Activated naive CD4-positive, alpha-beta T cell treated with anti-CD3 and anti-CD28 coated beads for 36 hours (primary cell): Measurements from ENCODE around the gene HCCS. TPM values are rescaled to one million over a fixed set of nuclear protein-coding genes. Genes with fewer than 3 reads are reported as not detected.
A peak's percentile ranks its signal among the peaks of the same experiment; 100 is the strongest.

Source experiments
- CTCF ChIA-PET: fragments of 350-600 bp; sonication (Branson Sonifier 250); formaldehyde crosslinking; loops from one replicate; lab custom pipeline; 2021; ENCODE audit warnings: antibody characterized with exemption; lab: Charles Lee
- DNase-seq: peaks from one replicate; pipeline ENCODE4 v3.0.0-alpha.2; 2020
- H3K27ac Mint-ChIP-seq: one replicate; pipeline ENCODE4 v1.8.0; 2021; ENCODE audit warnings: mild to moderate bottlenecking, mixed read lengths
- H3K27me3 Mint-ChIP-seq: one replicate; pipeline ENCODE4 v1.8.0; 2021; ENCODE audit warnings: low read depth, mixed read lengths
- H3K36me3 Mint-ChIP-seq: one replicate; pipeline ENCODE4 v1.8.0; 2021; ENCODE audit warnings: low read depth, mixed read lengths
- H3K4me1 Mint-ChIP-seq: one replicate; pipeline ENCODE4 v1.8.0; 2021; ENCODE audit warnings: low read depth, mixed read lengths
- H3K4me3 Mint-ChIP-seq: one replicate; pipeline ENCODE4 v1.8.0; 2021; ENCODE audit warnings: mild to moderate bottlenecking, moderate library complexity, mixed read lengths
- H3K9me3 Mint-ChIP-seq: one replicate; pipeline ENCODE4 v1.8.0; 2021; ENCODE audit warnings: mixed read lengths
- intact Hi-C: fragments of 100-400 bp; cut with micrococcal nuclease; formaldehyde crosslinking; loops from one replicate; pipeline ENCODE4 v1.15.1; 2023
- total RNA-seq, 2 experiments: library from RNA; stranded (reverse); gene quantifications; one replicate each; pipeline ENCODE4 v1.2.3, GENCODE V29; 2021

HCCS gene
- total RNA-seq = 10 to 100 TPM; 19.2 to 19.5 TPM

- DNase-seq = peak; percentile 88
- intact Hi-C loops = loop anchor here (1.0 to 10.0 kb wide), 3 partner anchors 648 to 1684 kb away; partner anchors contain the start of gene PRPS2
- peaks cover 19% of the 10 kb centered on the region for H3K4me1 Mint-ChIP-seq
- no peaks in the 10 kb centered on the region for H3K27me3 Mint-ChIP-seq
- H3K27ac Mint-ChIP-seq = peak within 1 kb of the TSS; percentile 93
- no peaks in the 10 kb centered on the region for H3K9me3 Mint-ChIP-seq
- CTCF ChIA-PET = no interaction called here
- H3K36me3 Mint-ChIP-seq = peaks cover 15% of the 10 kb centered on the region
- no peak within 1 kb of the TSS for H3K4me3 Mint-ChIP-seq
These were observed at the start of gene HCCS for GRCh38 chrX:11111037-11111851. Gene HCCS (plus strand): TSS chrX:11111332. CDS start chrX:11112061, 729 bp downstream.

GRCh38 chrX:11064276-11064675 lies 46.9 kb upstream of the HCCS start:
- H3K27me3 Mint-ChIP-seq = no peaks in the 10 kb centered on the region
- no peak overlapping the region for H3K27ac Mint-ChIP-seq
- intact Hi-C loops = no loop called here
- H3K9me3 Mint-ChIP-seq = no peaks in the 10 kb centered on the region
- no peak for DNase-seq
- no peaks in the 10 kb centered on the region for H3K36me3 Mint-ChIP-seq
- H3K4me1 Mint-ChIP-seq = no peaks in the 10 kb centered on the region
- CTCF ChIA-PET = no interaction called here
- no peak overlapping the region for H3K4me3 Mint-ChIP-seq

GRCh38 chrX:11064851-11065600 lies 46.1 kb upstream of the HCCS start:
- Mint-ChIP-seq H3K4me3 (no peak overlapping the region), H3K4me1 (no peaks in the 10 kb centered on the region), H3K9me3 (no peaks in the 10 kb centered on the region), H3K27me3 (no peaks in the 10 kb centered on the region), H3K36me3 (no peaks in the 10 kb centered on the region), H3K27ac (no peak overlapping the region)
- DNase-seq = no peak
- CTCF ChIA-PET = no interaction called here
- intact Hi-C loops = no loop called here

GRCh38 chrX:11066812-11067211 lies 44.3 kb upstream of the HCCS start:
- no peak overlapping the region for H3K4me3 Mint-ChIP-seq
- H3K27ac Mint-ChIP-seq = no peak overlapping the region
- intact Hi-C loops = no loop called here
- no peaks in the 10 kb centered on the region for H3K27me3 Mint-ChIP-seq
- H3K9me3 Mint-ChIP-seq = no peaks in the 10 kb centered on the region
- no peaks in the 10 kb centered on the region for H3K36me3 Mint-ChIP-seq
- no peak for DNase-seq
- H3K4me1 Mint-ChIP-seq = no peaks in the 10 kb centered on the region
- CTCF ChIA-PET = no interaction called here

DNA sequence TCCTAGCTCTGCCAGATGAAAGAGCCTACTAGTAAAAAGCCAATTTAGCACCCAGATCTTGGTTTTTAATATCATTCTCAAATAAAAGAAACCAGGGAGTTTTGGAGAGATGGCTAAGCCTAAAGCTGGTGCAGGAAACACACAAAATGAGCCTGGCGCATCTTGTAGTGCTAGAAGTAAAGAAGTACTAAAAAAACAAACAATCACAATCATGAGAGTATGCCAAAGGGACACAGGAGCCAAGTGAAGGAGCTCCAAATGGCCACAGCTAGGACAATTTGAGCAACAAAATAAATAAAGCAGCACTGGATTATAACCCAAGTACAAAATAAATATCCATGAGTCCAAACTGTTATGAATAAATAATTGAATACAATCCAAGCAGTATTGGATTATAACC lies 37.8 kb upstream of the HCCS start:
- no peaks in the 10 kb centered on the region for H3K36me3 Mint-ChIP-seq
- no peaks in the 10 kb centered on the region for H3K27me3 Mint-ChIP-seq
- intact Hi-C loops = no loop called here
- H3K9me3 Mint-ChIP-seq = no peaks in the 10 kb centered on the region
- H3K4me3 Mint-ChIP-seq = no peak overlapping the region
- H3K27ac Mint-ChIP-seq = no peak overlapping the region
- DNase-seq = no peak
- CTCF ChIA-PET = no interaction called here
- H3K4me1 Mint-ChIP-seq = no peaks in the 10 kb centered on the region

DNA sequence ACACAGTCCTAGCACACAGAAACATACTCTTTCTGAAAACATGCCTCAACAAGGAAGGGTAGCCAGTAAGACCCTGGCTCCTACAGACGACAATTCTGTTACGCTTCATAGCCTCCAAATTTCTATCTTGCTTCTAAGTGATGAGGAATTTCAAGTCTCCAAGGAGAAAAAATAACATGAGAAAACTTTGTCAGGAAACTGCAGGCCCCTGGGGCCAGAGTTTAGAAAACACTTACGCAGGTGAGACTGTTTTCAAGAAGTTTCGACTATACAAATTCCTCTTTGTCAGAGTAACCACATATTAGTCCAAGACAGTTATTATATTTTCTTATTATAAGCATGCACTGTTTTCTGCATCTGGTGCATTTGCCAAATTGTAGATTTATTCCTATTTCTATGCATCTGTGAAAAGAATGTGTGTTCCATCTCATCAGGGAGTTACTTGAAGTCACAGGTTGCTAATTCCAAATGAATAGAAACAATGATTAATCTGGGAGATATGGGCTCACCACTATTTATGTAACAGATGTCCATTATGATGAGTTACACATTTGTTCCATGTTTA lies 30.3 kb upstream of the HCCS start:
- intact Hi-C loops = no loop called here
- Mint-ChIP-seq H3K4me3 (no peak overlapping the region), H3K9me3 (no peaks in the 10 kb centered on the region), H3K27me3 (no peaks in the 10 kb centered on the region), H3K36me3 (no peaks in the 10 kb centered on the region), H3K27ac (no peak overlapping the region), H3K4me1 (no peaks in the 10 kb centered on the region)
- no peak for DNase-seq
- CTCF ChIA-PET = no interaction called here

DNA sequence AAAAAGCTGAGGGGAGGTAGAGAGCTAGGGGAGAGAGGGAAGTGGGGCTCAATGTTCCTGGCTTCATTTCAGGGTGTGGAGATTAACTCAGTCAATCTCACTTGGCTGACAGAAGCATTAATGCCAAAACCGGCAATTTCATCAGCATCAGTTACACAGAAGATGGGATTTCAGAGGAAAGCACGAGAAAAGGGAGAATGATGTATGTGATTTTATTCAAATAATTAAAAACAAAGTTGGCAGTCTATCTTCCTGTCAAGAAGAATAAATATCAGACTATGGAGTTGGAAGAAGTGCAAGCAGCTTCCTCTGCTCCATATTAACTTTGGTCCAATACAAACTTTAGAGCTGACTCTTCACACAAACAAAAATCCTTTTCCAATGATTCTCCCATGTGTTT lies 29.6 kb upstream of the HCCS start:
- H3K4me3 Mint-ChIP-seq = no peak overlapping the region
- DNase-seq = no peak
- H3K27ac Mint-ChIP-seq = no peak overlapping the region
- no peaks in the 10 kb centered on the region for H3K4me1 Mint-ChIP-seq
- no peaks in the 10 kb centered on the region for H3K36me3 Mint-ChIP-seq
- H3K9me3 Mint-ChIP-seq = no peaks in the 10 kb centered on the region
- CTCF ChIA-PET = no interaction called here
- no peaks in the 10 kb centered on the region for H3K27me3 Mint-ChIP-seq
- intact Hi-C loops = no loop called here

GRCh38 chrX:11085305-11085704 lies 25.8 kb upstream of the HCCS start:
- Mint-ChIP-seq H3K27ac (no peak overlapping the region), H3K4me3 (no peak overlapping the region), H3K36me3 (no peaks in the 10 kb centered on the region), H3K27me3 (no peaks in the 10 kb centered on the region), H3K4me1 (no peaks in the 10 kb centered on the region), H3K9me3 (peaks cover 8% of the 10 kb centered on the region)
- DNase-seq = no peak
- CTCF ChIA-PET = interaction anchor here (0.6 kb wide), 1 partner anchor 709 kb away, joined by 3 read pairs; no protein-coding TSS in a partner anchor
- intact Hi-C loops = no loop called here

DNA sequence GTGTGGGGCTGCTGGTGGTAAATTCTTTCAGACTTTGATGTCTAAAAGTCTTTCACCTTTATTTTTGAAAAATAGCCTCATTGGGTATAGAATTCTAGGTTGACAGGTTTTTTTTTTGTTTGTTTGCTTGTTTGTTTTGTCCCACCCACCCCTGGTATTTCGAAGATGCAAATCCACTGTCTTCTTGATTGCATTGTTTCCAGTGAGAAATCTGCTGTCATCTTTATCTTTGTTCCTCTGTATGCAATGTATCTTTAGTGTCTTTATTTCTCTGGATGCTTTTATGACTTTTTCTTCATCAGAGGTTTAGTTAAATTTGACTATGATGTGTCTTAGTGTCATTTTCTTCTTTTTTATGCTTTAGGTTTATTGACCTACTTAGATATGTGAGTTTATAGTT lies 21.3 kb upstream of the HCCS start:
- CTCF ChIA-PET = no interaction called here
- no peak overlapping the region for H3K4me3 Mint-ChIP-seq
- DNase-seq = no peak
- peaks cover 15% of the 10 kb centered on the region for H3K9me3 Mint-ChIP-seq
- H3K4me1 Mint-ChIP-seq = no peaks in the 10 kb centered on the region
- intact Hi-C loops = no loop called here
- no peak overlapping the region for H3K27ac Mint-ChIP-seq
- H3K27me3 Mint-ChIP-seq = no peaks in the 10 kb centered on the region
- no peaks in the 10 kb centered on the region for H3K36me3 Mint-ChIP-seq

DNA sequence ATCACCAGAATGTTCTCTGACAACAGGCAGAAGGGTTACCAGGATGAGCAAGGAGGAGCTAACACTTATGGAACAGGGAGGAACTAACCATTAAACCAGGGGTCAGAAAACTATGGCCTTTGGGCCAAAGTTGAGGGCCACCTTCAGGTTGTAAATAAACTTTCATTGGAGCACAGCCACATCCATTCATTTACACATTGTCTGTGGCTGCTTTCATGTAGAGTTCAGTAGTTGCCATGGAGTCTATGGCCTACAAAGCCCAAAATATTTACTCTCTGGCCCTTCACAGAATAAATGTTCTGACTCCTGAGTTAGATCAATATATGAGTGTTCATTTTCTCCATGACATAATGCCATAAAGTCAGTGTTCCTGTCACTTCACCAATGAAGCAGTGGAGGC lies 13.2 kb upstream of the HCCS start:
- no peak overlapping the region for H3K4me3 Mint-ChIP-seq
- peaks cover 1% of the 10 kb centered on the region for H3K36me3 Mint-ChIP-seq
- no peaks in the 10 kb centered on the region for H3K9me3 Mint-ChIP-seq
- CTCF ChIA-PET = no interaction called here
- no peak overlapping the region for H3K27ac Mint-ChIP-seq
- intact Hi-C loops = no loop called here
- DNase-seq = no peak
- no peaks in the 10 kb centered on the region for H3K27me3 Mint-ChIP-seq
- no peaks in the 10 kb centered on the region for H3K4me1 Mint-ChIP-seq

- H3K27me3 Mint-ChIP-seq = no peaks in the 10 kb centered on the region
- CTCF ChIA-PET = no interaction called here
- intact Hi-C loops = no loop called here
- H3K36me3 Mint-ChIP-seq = peaks cover 4% of the 10 kb centered on the region
- peaks cover 2% of the 10 kb centered on the region for H3K4me1 Mint-ChIP-seq
- H3K4me3 Mint-ChIP-seq = no peak overlapping the region
- no peaks in the 10 kb centered on the region for H3K9me3 Mint-ChIP-seq
- H3K27ac Mint-ChIP-seq = no peak overlapping the region
- no peak for DNase-seq
These were observed 11.7 kb upstream of the HCCS start for GRCh38 chrX:11099465-11099864.

DNA sequence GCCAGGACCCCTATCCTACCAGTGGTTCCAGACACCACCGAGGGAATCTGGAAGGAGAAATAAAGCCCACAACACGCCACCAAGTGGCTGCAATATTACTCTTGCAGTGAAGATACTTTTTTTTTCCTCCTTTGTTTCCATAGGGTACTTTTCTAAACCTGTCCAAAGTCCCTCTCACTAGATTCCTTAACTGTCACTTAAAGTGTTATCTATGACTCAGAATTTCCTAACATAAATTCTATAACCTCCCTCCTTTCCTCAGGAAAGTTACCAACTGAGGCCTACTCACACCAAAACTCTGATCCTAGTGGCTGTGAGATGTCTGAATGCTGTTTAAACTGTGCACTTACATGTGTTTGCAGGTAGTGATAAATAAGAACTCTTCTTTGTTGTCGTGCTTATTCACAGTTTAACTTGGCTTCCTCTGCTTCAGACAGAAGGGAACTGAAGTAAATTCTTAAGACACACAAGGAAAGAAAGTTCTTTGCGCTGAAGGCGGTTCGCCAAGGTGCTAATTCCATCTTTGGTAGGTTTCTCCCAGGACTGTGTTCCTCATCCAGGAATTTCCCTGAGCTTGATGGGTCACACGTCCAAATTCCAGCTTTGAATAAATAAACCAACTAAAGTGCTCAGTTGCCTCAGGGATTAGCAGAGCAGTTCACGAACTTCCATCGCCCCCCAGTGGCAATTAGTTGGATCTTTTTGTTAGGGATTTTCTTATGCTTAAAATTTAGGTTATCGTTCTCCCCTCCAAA lies 10.7 kb upstream of the HCCS start:
- no peaks in the 10 kb centered on the region for H3K27me3 Mint-ChIP-seq
- intact Hi-C loops = no loop called here
- CTCF ChIA-PET = no interaction called here
- H3K4me1 Mint-ChIP-seq = peaks cover 2% of the 10 kb centered on the region
- H3K4me3 Mint-ChIP-seq = no peak overlapping the region
- H3K9me3 Mint-ChIP-seq = no peaks in the 10 kb centered on the region
- H3K36me3 Mint-ChIP-seq = peaks cover 4% of the 10 kb centered on the region
- no peak overlapping the region for H3K27ac Mint-ChIP-seq
- no peak for DNase-seq
